Vagina (tissue), 2 donors: Measurements from ENCODE around the gene ZFP69. TPM values are rescaled to one million over a fixed set of nuclear protein-coding genes. Genes with fewer than 3 reads are reported as not detected.

Source experiments
- DNase-seq, 2 donors: peaks; one replicate each; pipeline ENCODE4 v3.0.0-alpha.2; 2017; ENCODE audit errors: extremely low spot score in 2 of 2
- H3K27ac ChIP-seq: fragments of 200-600 bp; sonication (generic); one replicate; pipeline ENCODE4 v1.5.1; 2019
- H3K27me3 ChIP-seq: fragments of 200-600 bp; sonication (generic); one replicate; pipeline ENCODE4 v1.5.1; 2019
- H3K36me3 ChIP-seq, 2 donors: fragments of 200-600 bp; sonication (generic); one replicate each; pipeline ENCODE4 v1.5.1; 2017 to 2019
- H3K4me1 ChIP-seq: fragments of 200-600 bp; sonication (generic); one replicate; pipeline ENCODE4 v1.5.1; 2019
- H3K4me3 ChIP-seq, 2 donors: fragments of 200-600 bp; sonication (generic); 1 replicate in 1 of 2; 2 replicates in 1 of 2; pipeline ENCODE4 v1.5.1; 2016 to 2019
- H3K9me3 ChIP-seq: fragments of 200-600 bp; sonication (generic); one replicate; pipeline ENCODE4 v1.5.1; 2019
- CTCF ChIP-seq, 3 experiments: fragments of 450-650 bp in 2 of 3; fragments of 200-600 bp in 1 of 3; sonication (generic) in 1 of 3; IDR thresholded peaks; one replicate each; pipeline ENCODE4 v1.5.1; 2017 to 2019; ENCODE audit warnings: antibody characterized with exemption in 3 of 3, mild to moderate bottlenecking in 2 of 3, moderate library complexity in 2 of 3
- POLR2A ChIP-seq, 2 donors: fragments of 450-650 bp; IDR thresholded peaks; one replicate each; pipeline ENCODE4 v1.6.1; 2017; ENCODE audit warnings: antibody characterized with exemption in 2 of 2, mild to moderate bottlenecking in 2 of 2, moderate library complexity in 2 of 2
- POLR2AphosphoS5 ChIP-seq, 2 donors: sonication (generic); formaldehyde crosslinking; IDR thresholded peaks; one replicate each; pipeline ENCODE4 v1.9.0; 2017; ENCODE audit warnings: antibody characterized with exemption in 2 of 2, mild to moderate bottlenecking in 2 of 2, low read depth in 1 of 2; ENCODE audit not compliant: insufficient read depth in 1 of 2
- intact Hi-C: fragments of 100-400 bp; cut with DNase I; formaldehyde crosslinking; loops from one replicate; pipeline ENCODE4 v1.15.1; 2023
- total RNA-seq: library from RNA; depleted of rRNA; stranded (reverse); fragments of >200 nt; gene quantifications from one replicate; pipeline ENCODE4 v1.2.3, GENCODE V29; 2016

Gene ZFP69
- total RNA-seq, 1 donor from 2014 or later, result 4.9 TPM

GRCh38 chr1:40451238-40451585 is 25.9 kb upstream of the ZFP69 start:
- DNase-seq, result no peak
- H3K4me1 ChIP-seq, result peaks cover 6% of the 10 kb centered on the region
- intact Hi-C loops, result no loop called here
- no peaks in the 10 kb centered on the region for H3K27me3 ChIP-seq
- peaks cover 1% of the 10 kb centered on the region for H3K9me3 ChIP-seq
- H3K4me3 ChIP-seq, result no peak overlapping the region
- H3K27ac ChIP-seq, result no peak overlapping the region
- peaks cover 0 to 5% of the 10 kb centered on the region in 2 donors for H3K36me3 ChIP-seq
- TF ChIP-seq CTCF (IDR thresholded peaks at IDR 0.05) (no peak), POLR2A (IDR thresholded peaks at IDR 0.05) (no peak), POLR2AphosphoS5 (IDR thresholded peaks at IDR 0.05; ENCODE audit: insufficient read depth in 1 of 2, low read depth in 1 of 2) (no peak)

GRCh38 chr1:40454873-40455272 is 22.2 kb upstream of the ZFP69 start:
- no peak for TF ChIP-seq POLR2AphosphoS5 (IDR thresholded peaks at IDR 0.05; ENCODE audit: insufficient read depth in 1 of 2, low read depth in 1 of 2)
- TF ChIP-seq CTCF (IDR thresholded peaks at IDR 0.05), result no peak
- TF ChIP-seq POLR2A (IDR thresholded peaks at IDR 0.05), result no peak
- peaks cover 6% of the 10 kb centered on the region for H3K4me1 ChIP-seq
- no peak overlapping the region for H3K4me3 ChIP-seq
- H3K36me3 ChIP-seq, result peaks cover 0 to 34% of the 10 kb centered on the region in 2 donors
- no peak for DNase-seq
- H3K27me3 ChIP-seq, result no peaks in the 10 kb centered on the region
- peaks cover 23% of the 10 kb centered on the region for H3K9me3 ChIP-seq
- no peak overlapping the region for H3K27ac ChIP-seq
- intact Hi-C loops, result no loop called here

GRCh38 chr1:40462956-40463590 is 14.0 kb upstream of the ZFP69 start:
- TF ChIP-seq CTCF (IDR thresholded peaks at IDR 0.05) (no peak), POLR2AphosphoS5 (IDR thresholded peaks at IDR 0.05; ENCODE audit: insufficient read depth in 1 of 2, low read depth in 1 of 2) (no peak), POLR2A (IDR thresholded peaks at IDR 0.05) (no peak)
- no peaks in the 10 kb centered on the region for H3K4me1 ChIP-seq

GRCh38 chr1:40469327-40469726 is 7.8 kb upstream of the ZFP69 start:
- Histone ChIP-seq H3K27me3 (no peaks in the 10 kb centered on the region), H3K27ac (no peak overlapping the region), H3K4me3 (no peak overlapping the region), H3K4me1 (no peaks in the 10 kb centered on the region), H3K9me3 (peaks cover 30% of the 10 kb centered on the region), H3K36me3 (no peaks in the 10 kb centered on the region)
- TF ChIP-seq POLR2AphosphoS5 (IDR thresholded peaks at IDR 0.05; ENCODE audit: insufficient read depth in 1 of 2, low read depth in 1 of 2) (no peak), POLR2A (IDR thresholded peaks at IDR 0.05) (no peak), CTCF (IDR thresholded peaks at IDR 0.05) (no peak)
- no peak for DNase-seq
- intact Hi-C loops, result no loop called here

More at GRCh38 chr1:40462956-40463590, 14.0 kb upstream of the ZFP69 start:
- intact Hi-C loops, result no loop called here
- H3K27me3 ChIP-seq, result no peaks in the 10 kb centered on the region
- no peak overlapping the region for H3K4me3 ChIP-seq
- no peak overlapping the region for H3K27ac ChIP-seq
- peaks cover 80% of the 10 kb centered on the region for H3K9me3 ChIP-seq
- H3K36me3 ChIP-seq, result peaks cover 0 to 44% of the 10 kb centered on the region in 2 donors
- no peak for DNase-seq

- Histone ChIP-seq H3K36me3 (no peaks in the 10 kb centered on the region), H3K27me3 (no peaks in the 10 kb centered on the region), H3K27ac (no peak overlapping the region), H3K4me3 (no peak overlapping the region), H3K9me3 (peaks cover 5% of the 10 kb centered on the region), H3K4me1 (peaks cover 11% of the 10 kb centered on the region)
- DNase-seq, result no peak
- intact Hi-C loops, result no loop called here
- TF ChIP-seq POLR2AphosphoS5 (IDR thresholded peaks at IDR 0.05; ENCODE audit: insufficient read depth in 1 of 2, low read depth in 1 of 2) (no peak), POLR2A (IDR thresholded peaks at IDR 0.05) (no peak), CTCF (IDR thresholded peaks at IDR 0.05) (no peak)
These were observed 1.8 kb upstream of the ZFP69 start for GRCh38 chr1:40475268-40475667.
